Measurements from ENCODE around the gene ZNF350. TPM values are rescaled to one million over a fixed set of nuclear protein-coding genes. Genes with fewer than 3 reads are reported as not detected.
"Not testable (repeated sequence)": the region's sequence is repeated elsewhere in the genome, so short reads cannot be mapped to it uniquely, and the experiment has no call there.

The ZNF350 gene
- total RNA-seq, 2 donors from 2014 or later = 5.7 to 6.5 TPM

- H3K36me3 ChIP-seq = peaks cover 36% of the 10 kb centered on the region
- DNase-seq (ENCODE audit: low spot score) = no peak
- H3K27ac ChIP-seq = no peak overlapping the region
- H3K27me3 ChIP-seq = no peaks in the 10 kb centered on the region
- H3K4me1 ChIP-seq = no peaks in the 10 kb centered on the region
- H3K9me3 ChIP-seq = peaks cover 22 to 93% of the 10 kb centered on the region in 2 donors
- TF ChIP-seq, protein P1, sequence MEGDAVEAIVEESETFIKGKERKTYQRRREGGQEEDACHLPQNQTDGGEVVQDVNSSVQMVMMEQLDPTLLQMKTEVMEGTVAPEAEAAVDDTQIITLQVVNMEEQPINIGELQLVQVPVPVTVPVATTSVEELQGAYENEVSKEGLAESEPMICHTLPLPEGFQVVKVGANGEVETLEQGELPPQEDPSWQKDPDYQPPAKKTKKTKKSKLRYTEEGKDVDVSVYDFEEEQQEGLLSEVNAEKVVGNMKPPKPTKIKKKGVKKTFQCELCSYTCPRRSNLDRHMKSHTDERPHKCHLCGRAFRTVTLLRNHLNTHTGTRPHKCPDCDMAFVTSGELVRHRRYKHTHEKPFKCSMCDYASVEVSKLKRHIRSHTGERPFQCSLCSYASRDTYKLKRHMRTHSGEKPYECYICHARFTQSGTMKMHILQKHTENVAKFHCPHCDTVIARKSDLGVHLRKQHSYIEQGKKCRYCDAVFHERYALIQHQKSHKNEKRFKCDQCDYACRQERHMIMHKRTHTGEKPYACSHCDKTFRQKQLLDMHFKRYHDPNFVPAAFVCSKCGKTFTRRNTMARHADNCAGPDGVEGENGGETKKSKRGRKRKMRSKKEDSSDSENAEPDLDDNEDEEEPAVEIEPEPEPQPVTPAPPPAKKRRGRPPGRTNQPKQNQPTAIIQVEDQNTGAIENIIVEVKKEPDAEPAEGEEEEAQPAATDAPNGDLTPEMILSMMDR (IDR thresholded peaks at IDR 0.05) = no peak
- H3K4me3 ChIP-seq = no peak overlapping the region
These were observed 9.3 kb downstream of the ZNF350 start for GRCh38 chr19:51977346-51977745.

DNA sequence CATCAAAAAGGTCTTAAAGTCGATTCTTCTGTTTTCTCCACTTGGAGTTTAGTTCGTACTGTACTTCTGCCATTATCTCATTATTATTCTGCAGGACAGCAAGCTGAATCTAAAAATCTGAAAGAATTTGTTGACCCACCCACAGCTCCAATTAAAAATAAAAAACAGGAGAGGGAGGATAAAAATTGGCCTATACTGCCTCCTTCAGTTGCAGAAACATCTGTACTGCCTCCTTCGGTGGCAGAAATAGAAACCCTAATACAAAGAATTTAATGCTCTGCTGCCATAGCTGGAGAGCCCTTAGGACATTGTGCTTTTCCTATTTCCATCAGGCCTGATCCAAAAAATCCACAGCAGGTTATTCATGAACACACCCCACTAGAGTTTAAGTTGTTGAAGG is 9.8 kb downstream of the ZNF350 start:
- Histone ChIP-seq H3K27me3 (no peaks in the 10 kb centered on the region), H3K4me3 (no peak overlapping the region), H3K4me1 (no peaks in the 10 kb centered on the region), H3K36me3 (peaks cover 41% of the 10 kb centered on the region), H3K27ac (no peak overlapping the region), H3K9me3 (peaks cover 27 to 93% of the 10 kb centered on the region in 2 donors)
- TF ChIP-seq, protein P1 (IDR thresholded peaks at IDR 0.05) = no peak
- no peak for DNase-seq (ENCODE audit: low spot score)

- not testable (repeated sequence) for DNase-seq (ENCODE audit: low spot score); H3K27ac ChIP-seq; H3K4me3 ChIP-seq; H3K27me3 ChIP-seq; H3K4me1 ChIP-seq
- Histone ChIP-seq H3K36me3 (peaks cover 47% of the 10 kb centered on the region), H3K9me3 (peaks cover 37 to 96% of the 10 kb centered on the region in 2 donors)
These were observed 10.9 kb downstream of the ZNF350 start for GRCh38 chr19:51975787-51976186.

GRCh38 chr19:51971624-51972023 is 15.0 kb downstream of the ZNF350 start:
- no peaks in the 10 kb centered on the region for H3K27me3 ChIP-seq
- TF ChIP-seq, protein P1 (IDR thresholded peaks at IDR 0.05) = no peak
- DNase-seq (ENCODE audit: low spot score) = no peak
- no peaks in the 10 kb centered on the region for H3K4me1 ChIP-seq
- H3K9me3 ChIP-seq = peaks cover 51 to 100% of the 10 kb centered on the region in 2 donors
- peaks cover 82% of the 10 kb centered on the region for H3K36me3 ChIP-seq
- H3K4me3 ChIP-seq = no peak overlapping the region
- no peak overlapping the region for H3K27ac ChIP-seq

- no peak for DNase-seq (ENCODE audit: low spot score)
- peaks cover 54 to 100% of the 10 kb centered on the region in 2 donors for H3K9me3 ChIP-seq
- H3K36me3 ChIP-seq = peaks cover 91% of the 10 kb centered on the region
- H3K4me3 ChIP-seq = no peak overlapping the region
- H3K27me3 ChIP-seq = no peaks in the 10 kb centered on the region
- no peaks in the 10 kb centered on the region for H3K4me1 ChIP-seq
- no peak overlapping the region for H3K27ac ChIP-seq
- TF ChIP-seq, protein P1 (IDR thresholded peaks at IDR 0.05) = no peak
These were observed 15.9 kb downstream of the ZNF350 start for GRCh38 chr19:51970718-51971117.

DNA sequence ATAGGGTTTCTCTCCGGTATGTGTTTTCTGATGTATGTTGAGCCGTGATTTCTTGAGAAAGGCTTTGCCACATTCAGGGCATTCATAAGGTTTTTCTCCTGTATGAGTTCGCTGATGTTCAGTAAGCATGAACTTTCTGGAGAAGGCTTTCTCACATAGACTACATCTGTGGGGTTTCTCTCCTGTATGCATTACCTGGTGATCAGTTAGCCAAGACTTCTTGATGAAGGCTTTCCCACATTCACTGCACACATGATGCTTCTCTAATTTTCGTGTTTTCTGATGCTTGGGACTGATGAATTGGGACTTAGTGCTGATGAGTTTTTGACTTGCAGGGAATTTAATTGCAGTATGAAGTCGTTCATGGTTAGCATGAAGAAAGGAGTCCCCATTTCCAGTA is 21.1 kb downstream of the ZNF350 start:
- peaks cover 30 to 87% of the 10 kb centered on the region in 2 donors for H3K9me3 ChIP-seq
- H3K4me1 ChIP-seq = peaks cover 0 to 2% of the 10 kb centered on the region in 2 donors
- no peaks in the 10 kb centered on the region for H3K27me3 ChIP-seq
- H3K36me3 ChIP-seq = peaks cover 67% of the 10 kb centered on the region
- no peak for DNase-seq (ENCODE audit: low spot score)
- TF ChIP-seq, protein P1 (IDR thresholded peaks at IDR 0.05) = no peak
- no peak overlapping the region for H3K27ac ChIP-seq
- no peak overlapping the region for H3K4me3 ChIP-seq

GRCh38 chr19:51960621-51961233 is 25.9 kb downstream of the ZNF350 start:
- H3K4me1 ChIP-seq; H3K4me3 ChIP-seq; DNase-seq (ENCODE audit: low spot score); H3K27me3 ChIP-seq: not testable (repeated sequence)
- H3K9me3 ChIP-seq = peaks cover 9 to 49% of the 10 kb centered on the region in 2 donors
- peaks cover 19% of the 10 kb centered on the region for H3K36me3 ChIP-seq
- peak overlapping the region in 1 of 2 donors; percentile 31 for H3K27ac ChIP-seq

Measured in right atrium auricular region (tissue), 2 donors.